DMS114 treated with DMSO at 0.1 percent for 48 hours (cell line): ENCODE measurements around the gene PPP1R1B.

Experiments used
- DNase-seq: peaks from one replicate; lab custom pipeline; 2025; ENCODE audit not compliant: unreplicated experiment; lab: John Stamatoyannopoulos, UW

PPP1R1B gene

GRCh38 chr17:39678340-39679116 lies 51.8 kb downstream of the PPP1R1B start:
- DNase-seq: no peak

- DNase-seq: no peak
Measured at GRCh38 chr17:39679521-39680192, 52.9 kb downstream of the PPP1R1B start.

GRCh38 chr17:39683295-39683939 lies 56.7 kb downstream of the PPP1R1B start:
- DNase-seq: no peak

- DNase-seq: no peak
Measured at GRCh38 chr17:39684369-39685192, 57.8 kb downstream of the PPP1R1B start.
